ENCODE results near the gene LDHAL6B. TPM values are rescaled to one million over a fixed set of nuclear protein-coding genes. Genes with fewer than 3 reads are reported as not detected.

Gene LDHAL6B
- total and polyA plus RNA-seq, 2 donors from 2014 or later, result not detected

GRCh38 chr15:59210186-59210585 is 3.5 kb downstream of the LDHAL6B start:
- no peaks in the 10 kb centered on the region for H3K4me1 ChIP-seq (ENCODE audit: control insufficient read depth in 2 of 3, insufficient read depth in 2 of 3, low read depth in 1 of 3, low read length in 3 of 3)
- no peak overlapping the region for H3K9ac ChIP-seq (ENCODE audit: low read length in 3 of 3)
- peaks cover 2 to 27% (median 22%) of the 10 kb centered on the region in 3 donors for H3K36me3 ChIP-seq (ENCODE audit: control insufficient read depth in 2 of 3, insufficient read depth in 3 of 3, low read length in 3 of 3)
- no peak overlapping the region for H3K4me3 ChIP-seq (ENCODE audit: low read length in 3 of 3)
- H3K27ac ChIP-seq (ENCODE audit: low read depth in 2 of 2, low read length in 2 of 2), result no peak overlapping the region
- no peak for TF ChIP-seq CTCF (IDR thresholded peaks at IDR 0.05; ENCODE audit: borderline replicate concordance, extremely low read depth, insufficient read depth)
- intact Hi-C loops (cut with DNase I), result no loop called here
- H3K27me3 ChIP-seq (ENCODE audit: control insufficient read depth, insufficient read depth, low read length), result no peaks in the 10 kb centered on the region
- no peaks in the 10 kb centered on the region for H3K9me3 ChIP-seq (ENCODE audit: control insufficient read depth in 2 of 3, insufficient read depth in 1 of 3, low read length in 3 of 3)
- DNase-seq (no peak), FAIRE-seq (no peak)

DNA sequence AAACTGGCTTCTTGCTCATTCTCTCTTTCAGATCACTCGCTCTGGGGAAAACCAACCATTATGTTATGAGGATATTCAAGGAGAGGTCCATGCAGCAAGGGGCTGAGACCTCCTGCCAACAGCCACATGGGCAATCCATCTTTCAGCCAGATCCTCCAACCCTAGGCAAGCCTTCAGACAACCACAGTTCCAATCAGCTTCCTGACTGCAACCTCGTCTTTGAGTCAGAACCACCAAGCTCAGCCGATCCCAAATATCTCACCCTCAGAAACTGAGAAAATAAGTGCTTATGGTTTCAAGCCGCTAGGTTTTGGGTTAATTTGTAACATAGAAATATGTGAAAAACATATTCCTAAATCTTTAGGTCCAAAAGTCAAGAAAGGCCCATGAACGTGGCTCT is 10.3 kb downstream of the LDHAL6B start:
- TF ChIP-seq CTCF (IDR thresholded peaks at IDR 0.05; ENCODE audit: borderline replicate concordance, extremely low read depth, insufficient read depth), result no peak
- DNase-seq (no peak), FAIRE-seq (no peak)
- Histone ChIP-seq H3K36me3 (ENCODE audit: control insufficient read depth in 2 of 3, insufficient read depth in 3 of 3, low read length in 3 of 3) (peaks cover 2 to 10% (median 4%) of the 10 kb centered on the region in 3 donors), H3K4me1 (ENCODE audit: control insufficient read depth in 2 of 3, insufficient read depth in 2 of 3, low read depth in 1 of 3, low read length in 3 of 3) (no peaks in the 10 kb centered on the region), H3K4me3 (ENCODE audit: low read length in 3 of 3) (no peak overlapping the region), H3K9ac (ENCODE audit: low read length in 3 of 3) (no peak overlapping the region), H3K27ac (ENCODE audit: low read depth in 2 of 2, low read length in 2 of 2) (no peak overlapping the region), H3K27me3 (ENCODE audit: control insufficient read depth, insufficient read depth, low read length) (no peaks in the 10 kb centered on the region), H3K9me3 (ENCODE audit: control insufficient read depth in 2 of 3, insufficient read depth in 1 of 3, low read length in 3 of 3) (no peaks in the 10 kb centered on the region)
- intact Hi-C loops (cut with DNase I), result no loop called here

DNA sequence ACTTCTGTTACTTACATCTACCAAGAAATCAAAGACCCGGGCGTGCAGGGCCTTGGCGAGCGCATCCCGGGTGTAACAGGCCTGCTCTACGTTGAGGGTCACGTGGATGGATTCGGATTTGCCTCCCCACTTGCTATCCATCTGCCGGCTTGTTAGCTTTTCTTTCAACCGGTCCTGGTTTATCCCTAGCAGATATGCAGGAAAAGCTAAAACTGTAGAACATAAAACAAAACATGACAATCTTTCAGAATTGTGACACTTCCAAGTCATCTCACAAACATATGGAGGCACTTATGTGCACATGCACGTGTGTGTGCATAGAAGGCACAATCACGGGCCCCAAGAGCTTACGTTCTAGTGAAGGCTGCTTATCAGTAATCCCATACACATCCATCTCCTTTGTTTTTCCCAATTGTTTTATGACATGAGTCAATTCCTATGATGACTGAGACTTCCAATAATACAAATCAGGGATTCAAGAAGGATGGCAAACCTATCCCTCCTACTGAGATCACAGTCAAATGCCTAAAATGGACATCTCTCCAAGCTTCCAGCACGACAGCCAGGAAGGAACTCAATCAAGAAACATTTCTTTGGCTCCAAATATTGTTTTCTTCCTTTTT is 11.3 kb downstream of the LDHAL6B start:
- DNase-seq (no peak), FAIRE-seq (no peak)
- Histone ChIP-seq H3K4me3 (ENCODE audit: low read length in 3 of 3) (no peak overlapping the region), H3K9ac (ENCODE audit: low read length in 3 of 3) (no peak overlapping the region), H3K27me3 (ENCODE audit: control insufficient read depth, insufficient read depth, low read length) (no peaks in the 10 kb centered on the region), H3K27ac (ENCODE audit: low read depth in 2 of 2, low read length in 2 of 2) (no peak overlapping the region), H3K4me1 (ENCODE audit: control insufficient read depth in 2 of 3, insufficient read depth in 2 of 3, low read depth in 1 of 3, low read length in 3 of 3) (peaks cover 0 to 2% (median 0%) of the 10 kb centered on the region in 3 donors), H3K9me3 (ENCODE audit: control insufficient read depth in 2 of 3, insufficient read depth in 1 of 3, low read length in 3 of 3) (no peaks in the 10 kb centered on the region), H3K36me3 (ENCODE audit: control insufficient read depth in 2 of 3, insufficient read depth in 3 of 3, low read length in 3 of 3) (peaks cover 2 to 11% (median 4%) of the 10 kb centered on the region in 3 donors)
- intact Hi-C loops (cut with DNase I), result no loop called here
- TF ChIP-seq CTCF (IDR thresholded peaks at IDR 0.05; ENCODE audit: borderline replicate concordance, extremely low read depth, insufficient read depth), result no peak

- peaks cover 0 to 2% (median under 1%) of the 10 kb centered on the region in 3 donors for H3K4me1 ChIP-seq (ENCODE audit: control insufficient read depth in 2 of 3, insufficient read depth in 2 of 3, low read depth in 1 of 3, low read length in 3 of 3)
- FAIRE-seq (no peak), DNase-seq (no peak)
- no peak for TF ChIP-seq CTCF (IDR thresholded peaks at IDR 0.05; ENCODE audit: borderline replicate concordance, extremely low read depth, insufficient read depth)
- no peak overlapping the region for H3K4me3 ChIP-seq (ENCODE audit: low read length in 3 of 3)
- intact Hi-C loops (cut with DNase I), result no loop called here
- peaks cover 2 to 15% (median 4%) of the 10 kb centered on the region in 3 donors for H3K36me3 ChIP-seq (ENCODE audit: control insufficient read depth in 2 of 3, insufficient read depth in 3 of 3, low read length in 3 of 3)
- no peaks in the 10 kb centered on the region for H3K27me3 ChIP-seq (ENCODE audit: control insufficient read depth, insufficient read depth, low read length)
- H3K27ac ChIP-seq (ENCODE audit: low read depth in 2 of 2, low read length in 2 of 2), result no peak overlapping the region
- H3K9me3 ChIP-seq (ENCODE audit: control insufficient read depth in 2 of 3, insufficient read depth in 1 of 3, low read length in 3 of 3), result no peaks in the 10 kb centered on the region
- no peak overlapping the region for H3K9ac ChIP-seq (ENCODE audit: low read length in 3 of 3)
Measured at GRCh38 chr15:59218710-59219109, 12.1 kb downstream of the LDHAL6B start.
